ENCODE measurements around the gene MROH8.

The MROH8 gene

DNA sequence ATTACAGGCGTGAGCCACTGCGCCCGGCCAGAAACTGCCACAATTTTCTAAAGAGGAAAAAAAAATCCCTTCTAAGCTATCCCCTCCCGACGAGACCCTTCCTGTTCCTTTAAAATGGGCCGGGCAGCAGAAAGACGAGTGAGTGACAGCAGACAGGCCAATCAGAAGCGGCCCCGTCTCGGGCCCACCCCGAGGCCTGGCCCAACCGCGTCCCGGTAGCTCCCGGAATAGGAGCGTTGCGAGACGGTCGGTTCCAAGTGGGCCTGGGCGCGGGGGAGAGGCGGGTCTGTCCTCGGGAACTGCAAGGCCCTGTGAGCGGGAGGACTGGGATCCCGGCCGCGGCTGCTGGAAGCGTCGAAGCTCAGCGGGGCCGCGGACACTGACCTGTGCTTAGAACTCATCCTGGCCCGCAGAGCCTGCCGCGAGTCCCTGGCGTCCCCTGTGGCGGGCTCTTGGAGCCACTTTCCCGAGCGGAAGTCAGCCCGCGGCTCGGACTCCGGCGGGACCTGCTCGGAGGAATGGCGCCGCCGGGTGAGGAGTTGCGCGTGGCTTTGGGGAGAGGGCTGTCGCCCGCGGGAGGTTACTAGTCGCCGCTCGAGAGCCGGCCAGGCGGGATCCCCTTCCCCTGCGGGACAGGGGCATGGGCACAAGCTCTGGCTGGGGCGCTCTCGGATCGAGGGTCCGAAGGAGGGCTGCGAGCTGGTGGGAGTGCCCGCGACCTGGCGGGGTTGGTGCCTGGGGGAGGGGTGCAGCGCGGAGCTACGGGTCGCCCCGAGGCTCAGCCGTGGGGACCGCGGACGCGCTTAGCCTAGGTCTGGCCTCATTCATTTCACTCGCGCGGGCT is at the start of gene MROH8, which contains the start of gene RPN2:
Gene MROH8 (minus strand): TSS at position 710 of the 844 bp plus-strand sequence.
Gene RPN2 (plus strand): TSS at position 492 of the 844 bp plus-strand sequence. CDS start 27 bp downstream, at position 519.
- peak; percentile 79 to 86 for DNase-seq (ENCODE audit: low read depth in 2 of 2)

DNA sequence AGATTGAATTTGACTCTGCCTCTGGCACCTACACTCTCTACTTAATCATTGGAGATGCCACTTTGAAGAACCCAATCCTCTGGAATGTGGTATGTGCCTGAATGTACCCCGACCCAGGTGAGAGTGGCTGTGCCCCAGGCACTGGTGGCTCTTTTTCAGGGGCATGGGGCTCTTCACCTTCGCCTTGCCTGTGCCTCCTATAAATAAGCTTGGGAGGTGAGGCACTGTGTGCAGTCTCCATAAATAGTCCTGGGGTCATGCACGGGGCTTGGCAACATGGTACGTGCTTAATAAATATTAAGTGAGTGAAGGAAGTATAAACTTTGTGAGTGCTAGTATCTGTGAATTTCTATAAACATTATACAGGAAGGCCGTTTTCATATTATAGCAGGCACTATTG is 49.3 kb upstream of the MROH8 start:
- DNase-seq (ENCODE audit: low read depth in 2 of 2): no peak

DNA sequence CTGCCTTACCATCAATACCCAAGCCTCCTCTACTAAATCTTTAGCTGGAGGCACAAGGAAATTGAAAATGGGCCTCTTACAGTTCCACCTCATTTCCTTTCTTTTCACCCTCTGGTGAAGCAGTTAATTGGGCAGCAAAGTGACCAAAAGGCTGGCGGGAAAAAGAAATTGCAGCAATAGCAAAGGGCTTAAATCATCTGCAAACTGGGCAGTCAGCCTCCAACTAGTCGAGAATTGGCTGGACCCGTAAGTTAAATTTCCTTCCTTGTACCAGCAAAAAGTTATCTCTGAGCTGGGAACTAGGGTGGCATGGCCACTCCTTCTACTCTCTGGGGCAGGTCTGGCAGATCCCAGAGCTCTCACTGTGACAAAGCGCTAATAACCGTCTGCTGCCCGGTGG is 48.7 kb upstream of the MROH8 start:
- no peak for DNase-seq (ENCODE audit: low read depth in 2 of 2)

DNA sequence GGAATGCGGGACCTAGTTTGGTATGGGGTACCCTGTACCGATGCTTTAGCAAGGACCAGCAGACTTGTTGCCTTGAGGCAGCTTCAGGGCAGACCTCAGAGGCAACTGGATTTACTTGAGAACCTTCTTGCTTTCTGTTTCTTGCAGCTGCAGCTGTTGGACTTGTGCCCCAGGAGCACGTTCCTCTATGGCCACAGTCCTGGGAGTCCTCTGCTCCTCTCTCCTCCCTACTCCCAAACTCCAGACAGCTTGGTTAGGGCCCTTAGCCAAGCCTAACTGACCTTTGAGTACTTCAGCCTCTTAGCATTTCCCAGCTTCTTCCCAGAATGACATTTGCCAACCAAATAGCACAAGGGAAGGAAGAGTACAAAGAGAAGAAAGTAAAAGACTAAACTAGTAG is 47.5 kb upstream of the MROH8 start:
- DNase-seq (ENCODE audit: low read depth in 2 of 2): no peak

DNA sequence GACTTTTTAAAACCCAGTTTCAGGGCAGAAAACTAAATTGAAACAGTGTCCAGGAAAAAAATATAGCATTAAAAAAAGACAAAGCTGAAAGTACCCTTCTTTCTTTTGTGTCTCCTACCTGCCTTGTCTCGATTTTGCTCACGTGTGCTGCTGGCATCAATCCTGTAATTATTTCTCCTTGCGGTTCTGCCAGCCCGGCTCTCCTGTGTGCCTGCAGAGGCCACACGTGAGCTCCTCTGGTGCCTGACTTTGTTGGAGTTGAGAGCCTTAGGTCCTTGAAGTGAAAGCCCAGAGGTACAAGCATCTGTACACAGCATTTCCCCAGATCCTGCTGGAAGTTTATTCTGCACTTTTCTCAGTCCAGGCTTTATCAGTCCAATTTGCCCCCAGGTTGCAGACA is 45.8 kb upstream of the MROH8 start:
- no peak for DNase-seq (ENCODE audit: low read depth in 2 of 2)

DNA sequence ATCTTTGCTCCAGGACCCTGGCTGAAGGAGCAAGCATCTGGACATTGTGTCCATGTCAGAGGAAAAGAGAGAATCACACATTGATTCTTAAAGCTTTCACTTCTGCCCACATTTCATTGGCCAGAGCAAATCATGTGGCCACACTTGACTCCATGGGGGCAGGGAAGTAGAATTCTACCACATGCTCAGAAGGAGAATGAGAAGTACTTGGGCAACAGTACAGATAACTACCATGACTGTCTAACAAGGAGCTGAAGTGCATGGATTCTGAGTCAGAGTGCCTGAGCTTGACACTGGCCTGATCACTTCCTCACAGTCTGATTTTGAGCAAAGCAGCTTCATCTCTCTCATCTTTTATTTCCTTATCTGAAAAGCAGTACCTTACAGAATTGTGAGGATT is 43.7 kb upstream of the MROH8 start:
- no peak for DNase-seq (ENCODE audit: low read depth in 2 of 2)

DNA sequence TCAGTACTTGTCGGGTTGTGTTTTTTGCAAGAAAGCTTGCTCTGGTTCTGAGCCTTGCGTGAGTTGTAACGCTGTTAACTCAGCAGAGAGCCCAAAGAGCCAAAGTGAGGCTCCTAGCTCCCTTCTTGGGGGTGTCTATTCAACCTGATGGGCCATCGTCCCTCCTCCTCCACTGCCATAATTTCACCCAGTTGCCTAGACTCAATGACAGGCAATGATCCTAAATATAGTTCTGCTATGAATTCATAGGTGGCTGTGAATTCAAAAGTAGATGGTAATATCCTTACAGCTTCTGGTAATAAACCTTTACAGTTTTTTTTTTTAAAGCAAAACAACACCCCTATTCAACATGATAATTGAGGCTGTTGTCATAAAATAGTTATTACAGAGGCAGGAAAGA is 42.7 kb upstream of the MROH8 start:
- DNase-seq (ENCODE audit: low read depth in 2 of 2): no peak

- DNase-seq (ENCODE audit: low read depth in 2 of 2): no peak
Measured at GRCh38 chr20:37220731-37221130, 41.4 kb upstream of the MROH8 start.

DNA sequence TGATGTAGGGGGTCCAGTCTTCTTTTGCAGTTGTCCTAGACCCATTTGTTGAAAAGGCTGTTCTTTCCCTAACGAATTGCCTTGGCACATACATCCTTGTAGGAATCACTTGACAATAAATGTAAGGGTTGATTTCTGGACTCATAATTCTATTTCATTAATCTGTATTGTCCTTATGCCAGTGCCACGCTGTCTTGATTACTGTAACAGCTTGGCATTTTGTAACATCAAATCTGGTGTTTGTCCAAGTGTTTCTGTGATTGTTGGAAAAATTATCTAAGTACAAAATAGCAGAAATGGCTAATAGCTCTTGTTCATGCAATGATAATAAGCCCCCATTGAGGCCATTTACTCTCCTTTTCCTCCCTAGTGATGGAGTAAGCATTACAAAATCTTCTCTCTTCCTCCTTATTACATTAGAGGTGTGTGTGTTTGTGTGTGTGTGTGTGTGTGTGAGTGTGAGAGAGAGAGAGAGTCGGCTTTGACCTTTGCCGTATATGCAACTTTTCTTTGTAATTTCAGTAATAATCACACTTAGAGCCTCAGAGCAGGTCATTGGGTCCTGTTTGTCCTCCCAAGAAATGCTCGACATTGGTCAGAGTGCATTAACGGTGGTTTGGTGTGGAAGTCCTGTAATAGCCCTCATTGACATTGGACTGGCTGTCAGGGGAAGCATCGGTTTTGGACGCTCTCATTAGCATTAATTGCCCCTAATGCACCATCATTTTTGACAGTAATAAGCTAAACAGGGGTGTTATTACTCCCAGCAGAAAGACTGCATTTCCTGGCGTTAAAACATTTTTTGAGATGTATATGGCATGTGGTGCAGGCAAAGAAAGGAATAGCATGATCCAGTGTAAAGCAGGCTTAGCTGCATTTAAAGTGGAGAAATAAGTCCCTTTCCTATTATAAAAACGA is 40.7 kb upstream of the MROH8 start:
- DNase-seq (ENCODE audit: low read depth in 2 of 2): no peak

GRCh38 chr20:37218976-37219375 is 39.6 kb upstream of the MROH8 start:
- DNase-seq (ENCODE audit: low read depth in 2 of 2): no peak

GRCh38 chr20:37218441-37218840 is 39.1 kb upstream of the MROH8 start:
- no peak for DNase-seq (ENCODE audit: low read depth in 2 of 2)

DNA sequence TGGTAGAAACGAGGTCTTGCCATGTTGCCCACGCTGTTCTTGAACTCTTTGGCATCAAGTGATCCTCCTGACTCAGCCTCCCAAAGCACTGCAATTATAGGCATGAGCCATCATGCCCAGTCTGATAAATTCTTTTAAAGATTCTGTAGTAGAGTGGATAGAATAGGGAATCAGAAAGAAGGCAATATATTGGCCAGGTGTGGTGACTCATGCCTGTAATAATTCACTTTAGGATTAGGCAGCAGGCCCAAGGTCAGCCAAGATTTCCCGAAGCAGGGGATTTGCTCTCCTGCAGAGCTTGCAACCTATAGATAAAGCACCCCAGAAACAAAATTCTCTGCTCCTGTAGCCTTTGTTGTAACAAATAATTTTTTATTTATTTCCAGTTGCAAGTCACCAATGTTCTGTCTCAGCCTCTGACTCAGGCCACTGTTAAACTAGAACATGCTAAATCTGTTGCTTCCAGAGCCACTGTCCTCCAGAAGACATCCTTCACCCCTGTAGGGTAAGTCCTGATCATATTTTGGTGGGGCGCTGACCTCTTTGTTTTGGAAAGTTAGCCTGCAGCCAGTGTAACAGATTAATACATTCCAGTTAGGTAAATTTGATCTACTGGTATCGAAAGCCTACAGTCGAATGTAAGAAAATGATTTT is 30.4 kb upstream of the MROH8 start:
- no peak for DNase-seq (ENCODE audit: low read depth in 2 of 2)

GRCh38 chr20:37209193-37209592 is 29.8 kb upstream of the MROH8 start:
- no peak for DNase-seq (ENCODE audit: low read depth in 2 of 2)

- no peak for DNase-seq (ENCODE audit: low read depth in 2 of 2)
Measured at GRCh38 chr20:37207171-37207570, 27.8 kb upstream of the MROH8 start.

DNA sequence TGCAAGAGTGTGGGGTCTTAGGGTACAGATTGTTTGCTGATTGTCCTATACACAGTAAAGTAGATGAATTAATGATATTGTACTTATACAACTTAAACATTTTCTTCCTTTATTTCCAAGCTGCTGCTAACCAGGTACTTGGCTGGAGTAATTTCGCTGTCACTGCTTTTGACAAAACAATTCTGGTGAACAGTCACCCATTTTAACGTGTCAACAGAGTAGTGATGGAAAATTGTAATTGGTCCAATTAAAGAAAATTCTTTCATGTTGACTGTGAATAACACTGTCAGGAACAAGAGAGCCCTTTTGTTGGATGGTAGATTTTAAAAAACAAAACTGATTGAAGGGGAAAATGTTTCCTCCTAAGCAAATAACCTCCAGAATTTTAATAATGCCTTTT is 26.4 kb upstream of the MROH8 start:
- DNase-seq (ENCODE audit: low read depth in 2 of 2): no peak

DNA sequence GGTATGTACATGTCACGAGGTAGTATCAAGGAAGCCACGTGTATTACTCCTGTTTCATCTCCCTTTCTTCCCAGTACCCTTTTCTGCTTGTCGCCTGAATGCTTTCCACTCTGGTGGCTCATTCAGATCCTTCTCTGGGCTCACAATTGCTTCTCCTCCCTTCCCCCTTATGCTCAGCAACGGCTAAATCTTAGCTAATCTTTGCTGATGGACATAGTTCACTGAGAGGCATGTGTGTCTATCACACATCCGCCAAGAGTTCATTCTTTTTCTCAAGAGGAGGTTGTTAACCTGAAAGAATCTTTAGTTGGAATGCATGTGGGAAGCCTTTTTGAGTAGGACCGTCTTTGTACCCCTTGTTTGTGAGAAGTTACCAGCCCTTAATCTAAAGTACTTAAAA is 25.8 kb upstream of the MROH8 start:
- DNase-seq (ENCODE audit: low read depth in 2 of 2): no peak

DNA sequence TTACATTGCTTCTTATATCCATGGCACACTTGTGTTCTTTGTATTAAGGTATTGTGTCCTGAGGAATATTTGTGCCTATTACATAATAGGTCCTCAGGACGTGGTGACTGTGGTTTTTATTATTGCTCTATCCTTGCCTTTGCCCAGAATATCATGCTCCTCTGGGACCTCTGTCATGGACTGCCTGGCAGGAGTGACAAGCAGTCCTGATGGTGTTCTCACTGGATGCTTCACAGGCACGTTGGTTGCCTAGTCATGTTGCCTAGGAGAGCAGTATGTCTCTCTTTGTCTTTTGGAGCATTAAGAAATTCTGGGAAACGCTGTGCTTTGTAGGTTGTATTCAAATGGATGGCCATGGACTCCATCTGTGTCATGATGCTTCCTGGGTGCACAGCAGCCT is 24.7 kb upstream of the MROH8 start:
- DNase-seq (ENCODE audit: low read depth in 2 of 2): no peak

GRCh38 chr20:37202267-37202943 is 23.1 kb upstream of the MROH8 start:
- no peak for DNase-seq (ENCODE audit: low read depth in 2 of 2)

GRCh38 chr20:37201827-37202162 is 22.4 kb upstream of the MROH8 start:
- DNase-seq (ENCODE audit: low read depth in 2 of 2): no peak

DNA sequence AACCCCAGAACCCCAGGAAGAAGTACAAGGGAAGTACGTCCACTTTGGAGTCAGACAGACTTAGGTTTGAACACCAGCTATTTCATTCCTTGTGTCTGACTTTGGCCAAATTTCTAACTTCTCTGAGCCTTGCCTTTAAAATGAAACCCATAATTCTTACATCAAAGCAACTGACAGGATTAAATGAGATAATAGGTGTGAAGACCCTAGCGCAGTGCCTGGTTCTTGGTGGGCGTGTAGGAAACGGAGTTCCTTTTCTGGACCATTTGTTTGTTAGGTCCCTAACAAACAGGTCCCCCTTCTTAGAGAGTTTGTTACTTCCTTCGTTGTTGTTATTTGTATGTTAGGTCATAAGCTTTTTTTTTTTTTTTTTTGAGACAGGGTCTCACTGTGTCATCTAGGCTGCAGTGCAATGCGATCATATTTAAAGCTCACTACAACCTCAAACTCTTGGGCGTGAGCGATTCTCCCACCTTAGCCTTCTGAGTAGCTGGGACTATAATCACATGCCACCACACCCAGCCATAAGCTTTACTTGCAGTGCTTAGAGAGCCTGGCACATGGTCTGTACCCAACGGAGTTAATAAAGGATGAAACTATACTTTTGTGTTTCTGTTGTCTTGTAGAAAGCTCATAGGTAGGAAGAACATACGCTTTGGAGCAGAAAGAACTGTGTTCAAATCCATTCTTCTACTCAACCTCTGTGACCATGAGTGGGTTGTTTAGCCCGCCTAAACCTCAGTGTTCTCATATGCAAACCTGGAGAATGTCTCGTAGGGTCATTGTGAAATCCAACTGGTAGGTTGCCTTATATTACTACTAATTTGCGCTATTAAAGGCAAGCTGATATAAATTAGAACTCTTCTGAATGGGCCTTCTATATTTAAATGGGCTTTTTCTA is 21.8 kb upstream of the MROH8 start:
- DNase-seq (ENCODE audit: low read depth in 2 of 2): no peak

DNA sequence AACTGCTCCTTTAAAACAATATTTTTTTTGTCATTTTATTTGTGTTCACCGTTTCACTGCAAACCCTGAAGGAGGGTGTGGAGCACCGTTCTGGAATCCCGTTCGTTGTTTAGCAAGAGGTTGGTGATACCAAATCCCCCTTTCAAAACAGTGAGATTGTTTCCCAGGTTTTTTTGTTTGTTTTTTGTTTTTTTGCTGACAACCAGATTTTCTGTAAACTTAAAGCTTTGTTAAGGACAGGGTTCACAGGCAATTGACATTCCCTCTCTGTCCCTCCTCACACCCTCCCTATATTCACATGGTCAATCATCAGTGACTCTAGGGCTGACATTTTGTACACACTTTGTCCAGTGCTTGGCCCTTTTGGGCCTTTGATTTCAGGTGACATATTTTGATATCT is 21.0 kb upstream of the MROH8 start:
- DNase-seq (ENCODE audit: low read depth in 2 of 2): no peak

Measured in stimulated activated CD4-positive, alpha-beta T cell treated with anti-CD3 and anti-CD28 coated beads, Interleukin-1b, Interleukin-23, amount 100 ng/mL, for 1 hour (primary cell).